COLO668 (cell line): ENCODE measurements around the gene NME8.

ENCODE experiments used
- DNase-seq: peaks from one replicate; lab custom pipeline; 2025; ENCODE audit not compliant: unreplicated experiment; lab: John Stamatoyannopoulos, UW

Gene NME8

DNA sequence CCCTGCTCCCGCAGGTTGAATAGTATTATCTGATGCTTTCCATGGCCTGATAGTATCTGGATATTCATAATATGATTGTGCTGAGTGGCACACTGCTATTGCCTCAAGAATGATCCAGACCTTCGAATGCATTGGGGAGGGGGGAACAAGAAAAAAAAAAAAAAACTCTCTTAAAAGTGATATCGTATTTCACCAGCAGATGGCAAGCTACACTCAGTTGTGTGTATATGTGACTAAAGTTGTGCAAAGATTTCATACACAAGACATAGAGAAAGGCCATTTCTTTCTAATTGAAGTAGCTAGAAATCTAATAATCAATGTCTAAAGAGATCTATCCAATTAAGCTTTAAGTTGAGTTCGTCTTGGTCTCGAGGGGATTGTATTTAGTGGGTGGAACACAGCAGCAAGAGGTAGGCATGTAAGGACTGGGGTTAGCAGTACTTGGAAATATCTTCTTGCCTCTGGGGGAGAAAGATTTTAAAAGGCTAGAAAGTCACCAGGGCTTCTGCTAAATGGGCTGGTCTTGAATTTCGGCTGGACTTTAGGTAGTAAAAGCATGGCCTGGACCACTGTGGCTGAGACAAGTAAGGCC is 52.9 kb downstream of the NME8 start:
- no peak for DNase-seq

DNA sequence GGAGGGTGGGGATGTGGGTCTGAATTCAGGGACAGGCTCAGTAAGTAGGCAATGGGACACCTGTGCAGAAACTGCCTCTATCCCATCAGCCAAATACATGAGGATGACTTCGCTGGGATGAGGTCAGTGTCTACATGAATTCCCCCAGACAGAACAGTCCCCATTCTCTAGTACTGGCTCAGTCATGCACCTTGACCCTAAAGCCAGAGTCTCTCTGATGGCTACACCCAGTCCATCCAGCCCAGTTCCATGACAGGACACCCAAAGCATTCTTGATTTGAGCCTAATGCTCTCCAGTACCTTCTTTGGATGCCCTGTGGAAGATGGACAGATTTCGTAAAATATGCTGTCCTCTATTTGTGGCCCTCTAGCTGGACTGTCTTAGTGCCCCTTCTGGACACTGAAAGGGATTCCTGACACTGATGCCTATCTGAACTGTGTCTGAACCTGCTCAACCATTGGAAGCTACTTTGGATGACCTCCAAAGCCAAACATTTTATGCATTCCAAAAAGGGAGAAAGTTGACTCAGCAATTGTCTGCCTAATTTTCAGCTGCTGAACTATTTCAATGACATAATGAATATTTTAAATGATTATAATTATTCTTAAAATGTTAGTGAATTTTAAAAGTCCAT is 53.6 kb downstream of the NME8 start:
- no peak for DNase-seq

DNA sequence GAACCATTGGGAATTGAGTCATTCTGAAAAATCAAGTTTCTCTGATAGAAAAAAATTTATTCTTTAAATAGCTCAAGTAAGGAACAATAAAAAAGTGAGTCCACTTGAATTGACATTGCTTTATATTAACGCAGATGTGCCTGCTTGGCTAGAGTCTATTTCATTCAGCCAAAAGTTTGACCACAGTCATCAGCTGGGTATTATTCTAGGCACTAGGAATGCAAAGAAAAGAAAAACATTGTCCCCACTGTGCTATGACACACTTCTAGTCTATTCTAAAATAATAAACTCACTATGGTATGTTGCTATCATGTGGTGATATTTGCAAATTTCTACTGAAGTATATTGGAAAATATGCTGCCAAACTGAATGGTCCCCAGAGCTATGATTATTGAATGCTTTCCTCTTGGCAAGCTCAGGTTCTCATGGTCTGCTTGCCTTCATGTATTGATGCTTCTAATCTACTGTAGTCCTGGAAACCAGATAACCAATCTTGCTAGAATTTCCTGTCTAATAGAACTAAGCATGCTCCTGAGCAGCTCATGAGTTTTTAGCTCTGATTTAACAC is 59.9 kb downstream of the NME8 start:
- no peak for DNase-seq

DNA sequence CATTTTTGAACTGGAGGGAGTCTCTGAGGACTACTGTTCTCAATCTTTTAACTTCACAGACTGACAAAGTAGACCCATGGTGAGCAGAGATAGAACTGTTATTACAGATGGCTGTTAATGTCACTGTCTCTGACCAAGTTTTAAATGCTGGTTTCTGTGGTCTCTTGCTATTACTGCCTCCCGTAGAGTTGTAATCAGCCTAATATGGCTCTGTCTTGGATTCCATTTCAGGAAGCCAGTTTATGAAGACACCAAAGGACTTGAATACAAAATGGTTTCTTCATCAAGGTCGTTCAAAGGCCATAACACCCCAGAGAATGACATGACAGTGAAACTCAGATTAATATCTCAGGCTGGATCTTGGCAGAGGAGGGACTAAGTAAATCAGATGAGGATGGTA is 64.4 kb downstream of the NME8 start:
- DNase-seq, result no peak

DNA sequence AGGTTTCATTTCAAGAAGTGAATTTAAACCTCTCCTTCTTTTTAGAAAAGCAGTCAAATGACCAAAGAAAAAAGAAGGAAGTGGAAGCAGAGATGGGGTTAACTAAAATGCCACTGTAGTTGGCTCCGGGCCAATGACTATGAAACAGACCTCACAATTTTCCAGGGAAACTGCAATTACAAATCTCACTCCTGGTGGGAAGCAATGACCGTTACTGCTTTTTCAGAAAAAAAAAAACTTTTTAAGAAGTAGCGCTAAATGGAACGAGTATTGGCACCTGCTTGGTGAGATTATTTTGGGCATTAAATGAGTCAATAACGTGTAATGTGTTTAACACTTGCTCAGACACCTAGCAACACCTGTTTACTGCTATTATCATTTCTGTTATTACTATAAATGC is 67.0 kb downstream of the NME8 start:
- no peak for DNase-seq

DNA sequence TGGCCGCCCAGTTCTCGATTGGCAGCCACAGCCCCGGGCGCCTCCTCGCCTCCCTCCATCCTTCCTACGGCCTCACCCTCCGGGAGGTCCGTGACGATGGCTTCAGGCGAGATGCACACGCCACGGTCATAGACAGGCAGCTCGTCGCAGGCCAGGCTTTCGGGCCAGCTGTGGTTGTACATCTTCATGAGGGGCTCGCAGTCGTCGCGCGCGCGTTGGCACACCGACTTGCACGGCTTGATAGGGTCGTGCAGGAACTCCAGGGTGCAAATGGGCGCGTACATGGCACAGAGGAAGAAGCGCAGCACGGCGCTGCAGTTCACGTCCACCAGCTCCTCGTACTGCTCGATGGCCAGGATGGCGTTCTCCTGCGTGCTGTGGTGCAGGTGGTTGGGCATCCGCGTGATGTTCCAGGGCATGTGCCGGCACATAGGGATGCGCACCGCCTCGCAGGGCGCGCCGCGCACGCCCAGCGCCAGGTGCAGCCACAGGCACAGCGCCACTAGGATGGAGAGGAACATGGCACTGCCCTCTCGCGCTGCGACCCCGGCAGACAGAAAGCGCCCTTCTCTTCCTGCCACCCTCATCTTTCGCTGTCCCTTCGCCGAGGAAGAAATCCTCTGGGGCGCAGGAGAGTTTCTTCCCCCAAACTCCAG is 67.7 kb downstream of the NME8 start:
- DNase-seq, result peak; percentile 39

DNA sequence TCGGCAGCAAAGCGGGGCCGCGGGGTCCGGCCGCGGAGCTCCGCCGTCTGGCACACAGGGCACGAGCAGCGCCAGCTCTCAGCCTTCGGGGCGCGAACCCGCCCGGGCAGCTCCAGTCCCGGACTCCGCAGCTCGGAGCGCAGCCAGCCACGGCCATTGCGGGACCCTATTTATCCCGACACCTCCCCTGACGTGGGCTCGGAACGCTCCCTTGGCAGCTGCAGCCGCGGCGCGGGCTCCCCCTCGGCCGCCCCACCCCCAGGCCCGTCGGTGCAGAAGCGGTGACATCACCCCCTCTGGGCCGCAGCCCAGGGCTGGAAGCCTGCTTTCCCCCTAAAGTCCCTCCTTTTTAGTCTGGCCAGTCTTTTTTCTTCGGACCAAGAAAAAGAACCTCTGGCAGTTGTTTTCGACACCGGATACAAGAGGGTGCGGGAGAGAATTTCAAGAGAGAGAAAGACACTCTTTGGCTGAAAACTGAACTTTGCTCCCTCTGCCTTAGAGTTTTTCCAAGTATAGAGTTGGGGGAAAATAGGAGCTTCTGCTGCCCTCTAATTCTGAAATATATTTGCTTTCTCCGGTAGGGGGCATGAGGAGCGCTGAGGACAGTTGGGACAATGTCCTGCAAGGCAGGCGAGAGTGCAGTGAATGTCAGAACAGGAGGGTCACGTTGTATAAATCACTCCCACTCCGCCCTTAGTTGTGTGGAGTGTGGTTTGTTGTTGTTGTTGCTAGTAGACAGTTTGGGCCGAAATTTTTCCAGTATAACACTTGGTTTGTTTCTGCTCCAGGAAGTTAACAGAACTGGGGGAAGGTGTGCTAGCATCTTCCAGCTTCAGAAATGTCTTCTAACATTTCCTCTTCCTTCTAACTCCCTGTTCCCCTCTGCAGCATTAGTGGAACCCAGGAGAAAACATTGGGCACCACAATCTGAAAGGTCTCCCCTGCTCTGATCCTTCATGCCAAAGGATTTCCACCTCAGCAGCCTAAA is 68.6 kb downstream of the NME8 start, which contains the start of gene SFRP4:
Gene SFRP4, minus strand, starts transcription at position 145 of the 988 bp plus-strand sequence. CDS start 280 bp downstream, outside the sequence.
- DNase-seq, result peak; percentile 26

DNA sequence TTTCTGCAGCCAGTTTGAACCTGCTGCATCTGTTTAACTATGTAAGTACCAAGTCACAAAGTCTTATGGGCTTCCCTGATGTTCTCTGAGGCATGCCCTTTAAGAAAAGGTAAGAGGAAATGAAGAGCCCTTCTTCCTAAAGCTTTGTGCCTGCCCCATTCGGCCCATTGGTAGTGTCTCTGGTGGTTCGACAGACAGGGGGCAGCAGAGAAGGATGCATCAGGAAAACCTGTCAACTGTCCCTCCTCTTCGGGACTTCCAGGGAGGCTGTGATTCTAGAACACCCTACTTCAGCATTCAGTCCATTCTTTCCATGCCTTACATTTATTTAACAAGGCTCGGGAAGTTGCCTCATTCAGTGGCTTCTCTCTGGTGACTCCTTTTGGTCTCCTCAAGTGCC is 70.1 kb downstream of the NME8 start:
- no peak for DNase-seq

DNA sequence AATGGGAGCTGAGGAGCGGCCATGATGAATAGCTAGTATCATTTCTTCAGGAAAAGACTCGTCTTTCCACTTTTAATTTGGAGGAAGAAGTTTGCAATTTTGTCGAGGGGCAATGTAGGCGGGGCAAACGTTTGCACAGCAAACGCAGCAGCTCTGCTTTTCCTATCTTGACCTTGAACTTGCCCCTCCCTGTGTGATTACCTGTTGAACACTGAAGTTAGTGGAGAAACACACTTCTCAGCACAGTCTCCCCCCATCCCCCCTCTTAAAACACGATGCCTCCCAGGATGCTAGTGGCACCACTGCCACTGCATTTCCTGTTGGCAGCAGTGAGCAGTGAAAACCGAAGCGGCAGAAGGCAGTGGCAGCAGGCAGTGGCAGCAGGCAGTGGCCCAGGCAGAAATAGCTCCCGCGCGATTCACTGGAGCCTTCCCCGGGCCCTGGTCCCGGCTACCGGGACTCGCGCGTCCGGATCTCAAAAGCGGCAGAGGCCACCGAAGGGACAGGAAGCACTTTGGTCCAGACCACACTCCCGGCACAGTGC is 72.0 kb downstream of the NME8 start, which contains the start of gene EPDR1:
Gene EPDR1, plus strand, starts transcription at position 336 of the 544 bp plus-strand sequence. CDS start 300 bp downstream, outside the sequence.
- peak; percentile 19 for DNase-seq

DNA sequence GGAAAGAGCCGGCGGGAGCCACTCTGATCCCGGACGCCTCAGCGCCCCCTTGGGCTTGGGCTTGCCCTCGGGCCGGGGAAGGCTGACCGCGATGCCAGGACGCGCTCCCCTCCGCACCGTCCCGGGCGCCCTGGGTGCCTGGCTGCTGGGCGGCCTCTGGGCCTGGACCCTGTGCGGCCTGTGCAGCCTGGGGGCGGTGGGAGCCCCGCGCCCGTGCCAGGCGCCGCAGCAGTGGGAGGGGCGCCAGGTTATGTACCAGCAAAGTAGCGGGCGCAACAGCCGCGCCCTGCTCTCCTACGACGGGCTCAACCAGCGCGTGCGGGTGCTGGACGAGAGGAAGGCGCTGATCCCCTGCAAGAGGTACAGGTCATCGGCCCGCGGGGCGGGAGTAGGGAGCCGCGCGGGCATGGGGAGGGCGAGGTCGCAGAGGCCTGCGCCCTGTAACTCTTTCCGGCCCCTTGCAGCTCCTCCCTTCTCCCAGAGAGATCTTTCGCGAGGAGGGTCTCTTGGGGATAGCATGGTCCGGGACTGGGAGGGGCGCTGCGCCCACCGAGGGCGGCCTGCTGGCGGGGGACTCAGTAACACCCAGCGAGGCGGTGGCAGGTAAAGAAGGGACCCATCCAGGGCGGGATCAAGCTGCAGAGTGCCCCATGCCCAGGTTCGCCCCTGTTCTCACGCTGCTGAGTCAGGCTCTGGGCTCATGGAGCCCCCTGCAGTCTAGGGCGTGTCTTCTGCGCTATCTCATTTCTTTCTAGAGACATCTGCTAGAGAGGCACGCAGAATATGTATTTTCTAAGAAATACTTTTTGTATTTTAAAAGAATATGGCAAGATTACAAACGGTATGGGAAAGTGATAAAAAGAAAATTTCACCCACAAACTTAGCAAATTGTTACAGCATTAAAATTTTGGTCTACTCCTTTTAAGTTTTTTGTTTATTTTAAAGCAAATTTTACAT is 72.7 kb downstream of the NME8 start:
- DNase-seq, result no peak

DNA sequence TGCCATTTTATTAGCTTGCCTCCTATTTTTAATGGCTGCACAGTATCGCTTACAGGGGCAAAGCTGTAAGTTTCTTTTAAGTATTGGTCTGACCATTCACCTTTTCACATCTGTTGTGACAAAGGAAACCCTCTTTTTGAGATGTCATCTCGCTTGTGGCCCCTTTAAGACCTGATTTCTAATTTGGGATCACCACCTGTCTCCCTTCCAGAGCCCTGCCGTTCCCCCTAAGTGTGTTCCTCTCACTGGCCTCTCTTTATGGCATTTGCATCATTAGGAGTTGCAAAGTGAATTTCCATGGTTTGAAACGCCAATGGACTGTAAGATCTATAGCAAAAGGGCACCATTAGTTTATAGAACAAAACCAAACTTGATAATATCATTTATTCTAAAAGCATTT is 73.5 kb downstream of the NME8 start:
- DNase-seq, result no peak

DNA sequence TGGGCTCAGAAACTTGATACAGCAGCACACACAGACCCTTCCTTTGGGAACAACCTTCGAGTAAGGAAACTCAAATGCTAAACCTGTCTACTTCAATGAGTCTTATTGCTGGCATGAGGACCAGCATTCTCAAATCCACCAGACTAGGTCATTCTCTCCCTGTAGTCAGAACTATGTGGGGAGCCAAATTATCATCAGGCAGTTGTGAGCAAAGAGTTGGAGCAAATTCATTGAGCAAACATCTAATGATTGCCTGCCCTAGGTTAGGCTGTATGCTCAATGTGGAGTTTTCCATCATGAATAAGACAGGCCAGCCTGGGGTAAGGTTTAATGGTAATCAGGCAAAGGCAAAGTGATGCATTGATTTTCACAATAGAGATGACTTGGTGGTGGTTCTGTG is 75.6 kb downstream of the NME8 start:
- no peak for DNase-seq

DNA sequence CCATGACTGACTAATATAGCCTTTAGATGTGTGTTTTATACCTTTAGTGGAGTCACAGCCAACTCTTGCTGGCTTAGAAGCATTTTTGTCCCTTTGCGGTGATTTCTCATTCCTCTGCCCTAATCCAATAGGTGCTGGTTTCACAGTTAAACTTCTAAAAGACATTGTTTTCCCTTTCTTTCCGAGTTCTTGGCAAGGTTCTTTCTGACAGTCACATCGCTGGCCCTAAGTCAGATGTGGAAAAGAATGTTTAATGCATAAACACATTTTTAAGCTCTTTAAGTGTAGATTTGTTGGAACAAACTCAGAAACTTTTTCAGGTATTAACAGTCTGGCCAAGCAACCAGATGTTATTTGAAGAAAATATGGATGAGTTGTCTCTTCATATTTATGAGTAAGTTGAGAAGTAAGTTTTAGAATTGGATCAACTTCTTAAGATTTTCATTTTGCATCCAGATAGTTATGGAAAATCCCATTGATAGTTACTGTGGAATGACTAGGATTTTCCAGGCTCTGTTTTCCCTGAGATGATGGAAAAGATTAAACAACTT is 76.2 kb downstream of the NME8 start:
- DNase-seq, result no peak

DNA sequence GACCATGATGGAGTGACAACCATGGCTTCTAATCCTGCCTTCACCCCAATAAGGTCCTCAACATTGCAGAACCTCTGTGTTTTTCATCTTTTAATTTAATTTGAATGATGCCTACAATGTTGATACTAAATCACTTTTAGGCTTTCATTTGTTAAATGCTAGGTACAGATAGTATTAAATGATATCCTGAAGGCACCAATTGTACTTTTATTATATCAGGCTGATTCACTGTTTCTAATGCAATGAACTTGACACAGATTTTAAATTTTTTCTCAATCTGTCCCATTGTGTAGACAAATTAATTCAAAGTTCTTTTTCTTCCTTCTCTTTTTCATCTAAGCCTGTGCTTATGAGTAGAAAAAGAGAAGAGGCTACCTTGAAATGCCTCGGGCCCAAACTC is 77.2 kb downstream of the NME8 start:
- no peak for DNase-seq

DNA sequence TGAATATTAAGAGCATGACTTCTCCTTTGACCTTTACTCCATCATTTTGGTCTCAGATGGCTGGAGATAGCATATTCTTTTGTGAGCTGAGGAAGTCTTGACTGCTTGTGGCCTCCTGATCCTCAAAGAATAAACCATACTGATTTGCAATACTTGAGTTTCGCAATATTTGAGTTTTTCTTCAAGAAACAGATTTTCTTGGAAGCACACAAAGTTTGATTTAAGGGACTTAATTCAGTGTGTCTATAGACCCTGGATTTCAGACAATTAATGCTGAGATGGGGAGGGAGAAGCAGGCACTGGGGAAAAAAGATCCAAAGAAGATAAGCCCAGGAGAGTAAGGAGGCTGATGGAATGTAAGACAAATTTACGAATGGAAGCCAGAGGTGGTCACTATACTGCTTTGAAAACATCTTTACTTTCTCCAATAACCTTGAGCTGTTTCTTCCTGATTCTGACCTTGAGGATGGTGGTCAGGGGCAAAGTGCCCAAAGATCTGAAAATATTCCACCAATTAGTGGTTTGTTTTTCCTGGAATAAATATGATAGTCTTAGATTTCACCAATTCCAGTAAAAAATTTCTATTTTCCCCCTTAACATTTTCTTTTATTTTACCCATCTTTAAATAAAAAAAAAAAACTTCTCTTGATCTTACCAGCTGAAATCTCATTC is 79.5 kb downstream of the NME8 start:
- no peak for DNase-seq

DNA sequence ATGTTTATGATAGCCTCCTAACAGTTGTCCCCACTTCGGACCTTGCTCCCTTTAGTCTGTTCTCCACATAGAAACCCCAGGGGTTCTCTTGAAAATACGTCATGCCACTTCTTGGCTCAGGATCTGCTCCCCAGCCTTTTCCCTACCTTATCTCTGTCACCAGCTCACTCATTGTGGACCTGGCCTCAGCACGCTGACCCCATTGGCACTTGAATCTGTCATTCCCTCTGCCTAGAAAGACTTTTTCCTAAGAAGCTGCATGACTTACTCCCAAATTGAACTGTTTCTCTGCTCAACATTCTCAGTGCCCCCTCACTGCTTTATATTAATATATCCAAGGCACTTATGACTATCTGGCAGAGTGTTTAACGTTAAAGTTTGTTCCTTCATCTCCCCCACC is 80.5 kb downstream of the NME8 start:
- no peak for DNase-seq

DNA sequence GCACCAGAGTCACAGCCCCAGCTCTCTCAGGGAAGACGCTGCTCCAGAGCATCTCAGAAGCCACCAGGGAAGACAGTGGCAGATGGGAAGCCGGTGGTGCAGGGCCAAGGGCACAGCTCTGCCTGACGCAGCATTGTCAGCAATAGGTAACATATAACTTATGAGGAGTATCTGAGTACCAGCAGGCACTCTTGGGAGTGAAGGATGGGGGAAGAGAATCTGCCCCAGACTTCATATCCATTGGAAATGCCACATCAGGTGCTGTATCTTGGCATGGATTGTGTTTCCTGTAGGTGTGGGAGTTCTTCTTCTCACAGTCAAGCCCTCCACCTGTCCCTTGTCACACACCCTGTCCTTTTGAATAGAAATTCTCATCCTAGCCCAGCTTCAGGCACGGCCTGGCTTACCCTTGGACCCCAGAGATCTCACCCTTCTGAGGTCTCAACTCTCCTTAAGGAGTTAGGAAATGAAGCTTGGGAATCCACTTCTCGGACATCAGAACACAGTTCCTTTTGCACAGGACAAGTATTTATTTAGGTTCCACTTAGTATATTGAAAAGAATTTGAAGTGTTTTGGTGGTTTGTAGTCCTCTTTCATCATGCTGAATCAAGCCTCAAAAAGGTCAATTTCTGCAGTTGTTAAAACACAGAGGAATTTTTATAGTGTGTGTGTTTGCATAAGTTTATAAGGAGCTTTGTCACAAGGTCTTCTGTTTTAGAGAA is 82.0 kb downstream of the NME8 start:
- DNase-seq, result no peak

DNA sequence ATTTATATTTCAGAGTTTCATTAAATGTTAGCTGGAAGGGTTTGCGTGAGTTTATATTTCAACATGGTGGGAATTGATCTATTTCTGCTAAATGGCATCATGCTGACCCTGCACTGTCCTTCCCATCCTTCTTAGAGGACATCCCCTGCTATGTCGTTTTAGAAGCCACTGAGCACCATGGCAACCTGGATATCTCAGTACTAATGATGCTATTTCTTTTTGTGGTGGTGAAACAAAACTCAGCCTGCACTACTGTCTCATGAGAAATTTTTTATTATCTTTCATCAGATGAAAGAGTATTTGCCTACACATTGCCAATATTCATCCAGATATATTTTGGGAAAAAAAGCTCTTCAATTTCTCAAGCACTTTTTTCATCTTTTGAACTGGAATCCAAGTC is 84.1 kb downstream of the NME8 start:
- no peak for DNase-seq
